IMR-90 (cell line): ENCODE data around the gene TMEM247. TPM values are rescaled to one million over a fixed set of nuclear protein-coding genes. Genes with fewer than 3 reads are reported as not detected.

Experiments used
- ATAC-seq: fragments of 200-7000 bp; cut with Tn5 transposase; 2 replicates; pipeline ENCODE4 v1.9.1; 2020; ENCODE audit warnings: low read depth, mild to moderate bottlenecking, moderate library complexity
- BruUV-seq: library from RNA; stranded (reverse); fragments of 400-500 nt; replicated peaks from 2 replicates; lab custom pipeline; 2021; lab: Mats Ljungman, UMichigan
- CTCF ChIA-PET: fragments of 300-600 bp; formaldehyde crosslinking; extraction: SDS; loops from one replicate; lab custom pipeline; 2021; ENCODE audit warnings: antibody characterized with exemption; lab: Yijun Ruan, JAX
- POLR2A ChIA-PET: fragments of 300-600 bp; sonication (Branson Sonifier 250); formaldehyde crosslinking; loops from one replicate; lab custom pipeline; 2022; ENCODE audit warnings: antibody characterized with exemption; ENCODE audit not compliant: unreplicated experiment; lab: Charles Lee
- DNase-seq: peaks from one replicate; pipeline ENCODE4 v3.0.0; 2013
- H2AFZ ChIP-seq: replicated peaks from 2 replicates; pipeline ENCODE3; 2013; ENCODE audit warnings: low read length, mild to moderate bottlenecking; ENCODE audit not compliant: poor library complexity
- H2AK5ac ChIP-seq: 2 replicates; pipeline ENCODE4 v1.6.1; 2013; ENCODE audit warnings: low read depth, low read length, inconsistent platforms
- H2AK9ac ChIP-seq: replicated peaks from 2 replicates; pipeline ENCODE3; 2013; ENCODE audit warnings: mild to moderate bottlenecking, low read depth, low read length, moderate library complexity; ENCODE audit not compliant: poor library complexity
- H2BK120ac ChIP-seq: 2 replicates; pipeline ENCODE4 v1.6.1; 2013; ENCODE audit warnings: low read depth, low read length, inconsistent platforms
- H2BK15ac ChIP-seq: 3 replicates; pipeline ENCODE4 v1.6.1; 2013; ENCODE audit warnings: low read depth, low read length, inconsistent platforms
- H2BK20ac ChIP-seq: 2 replicates; pipeline ENCODE4 v1.6.1; 2013; ENCODE audit warnings: low read depth, mild to moderate bottlenecking, inconsistent platforms, low read length, moderate library complexity
- H2BK5ac ChIP-seq: 2 replicates; pipeline ENCODE4 v1.6.1; 2013; ENCODE audit warnings: mild to moderate bottlenecking, low read depth, low read length, inconsistent platforms; ENCODE audit not compliant: poor library complexity, severe bottlenecking
- H3K14ac ChIP-seq: replicated peaks from 2 replicates; pipeline ENCODE4 v1.6.1; 2013; ENCODE audit warnings: low read depth, low read length, inconsistent platforms
- H3K18ac ChIP-seq: 2 replicates; pipeline ENCODE4 v1.6.1; 2013; ENCODE audit warnings: low read depth, low read length, control low read depth
- H3K23ac ChIP-seq: 2 replicates; pipeline ENCODE4 v1.6.1; 2013; ENCODE audit warnings: low read depth, low read length, inconsistent platforms
- H3K27ac ChIP-seq: 2 replicates; pipeline ENCODE4 v1.5.1; 2013; ENCODE audit warnings: mild to moderate bottlenecking, control low read depth, low read length; ENCODE audit not compliant: insufficient read depth
- H3K27me3 ChIP-seq: 2 replicates; pipeline ENCODE4 v1.6.1; 2013; ENCODE audit warnings: low read length; ENCODE audit not compliant: control insufficient read depth, insufficient read depth
- H3K36me3 ChIP-seq: 2 replicates; pipeline ENCODE4 v1.6.1; 2013; ENCODE audit warnings: low read length, mixed read lengths; ENCODE audit not compliant: control insufficient read depth, insufficient read depth
- H3K4ac ChIP-seq: 2 replicates; pipeline ENCODE4 v1.6.1; 2013; ENCODE audit warnings: low read depth, low read length, inconsistent platforms
- H3K4me1 ChIP-seq: 2 replicates; pipeline ENCODE4 v1.6.1; 2013; ENCODE audit warnings: low read length, mixed read lengths; ENCODE audit not compliant: control insufficient read depth, insufficient read depth
- H3K4me2 ChIP-seq: 2 replicates; pipeline ENCODE4 v1.6.1; 2013; ENCODE audit warnings: low read depth, mild to moderate bottlenecking, control low read depth, low read length, moderate library complexity
- H3K4me3 ChIP-seq: 2 replicates; pipeline ENCODE4 v1.5.1; 2013; ENCODE audit warnings: low read depth, mild to moderate bottlenecking, control low read depth, low read length, moderate library complexity; ENCODE audit not compliant: insufficient read depth
- H3K56ac ChIP-seq: 2 replicates; pipeline ENCODE4 v1.6.1; 2013; ENCODE audit warnings: low read length, inconsistent platforms; ENCODE audit not compliant: insufficient read depth; ENCODE audit errors: extremely low read depth
- H3K79me1 ChIP-seq, 2 experiments: 2 replicates each; pipeline ENCODE4 v1.6.1; 2013; ENCODE audit warnings: low read length in 2 of 2, inconsistent platforms in 1 of 2, low read depth in 1 of 2
- H3K9ac ChIP-seq: 2 replicates; pipeline ENCODE4 v1.6.1; 2013; ENCODE audit warnings: low read depth, low read length, control low read depth
- H3K9me1 ChIP-seq: 2 replicates; pipeline ENCODE4 v1.6.1; 2013; ENCODE audit warnings: low read length, inconsistent platforms; ENCODE audit not compliant: insufficient read depth
- H3K9me3 ChIP-seq: 2 replicates; pipeline ENCODE4 v1.6.1; 2013; ENCODE audit warnings: low read length; ENCODE audit not compliant: control insufficient read depth, insufficient read depth
- H4K20me1 ChIP-seq: 2 replicates; pipeline ENCODE4 v1.6.1; 2013; ENCODE audit warnings: low read length, inconsistent platforms; ENCODE audit not compliant: insufficient read depth
- H4K5ac ChIP-seq: 2 replicates; pipeline ENCODE4 v1.6.1; 2013; ENCODE audit warnings: mild to moderate bottlenecking, low read depth, low read length, control low read depth
- H4K8ac ChIP-seq, 2 experiments: 2 replicates each; pipeline ENCODE4 v1.6.1; 2013; ENCODE audit warnings: low read depth in 2 of 2, low read length in 2 of 2, control low read depth in 1 of 2, inconsistent platforms in 1 of 2
- H4K91ac ChIP-seq: 2 replicates; pipeline ENCODE4 v1.6.1; 2013; ENCODE audit warnings: low read depth, low read length, inconsistent platforms; ENCODE audit not compliant: insufficient read depth
- BHLHE40 ChIP-seq: fragments of 150-350 bp; IDR thresholded peaks from 2 replicates; pipeline ENCODE4 v1.6.1; 2016; ENCODE audit warnings: mild to moderate bottlenecking, low read depth, low read length
- CEBPB ChIP-seq: IDR thresholded peaks from 2 replicates; pipeline ENCODE4 v1.6.1; 2012; ENCODE audit warnings: low read depth, low read length, improper control_type of control experiment
- CHD1 ChIP-seq: IDR thresholded peaks from 2 replicates; pipeline ENCODE4 v1.6.1; 2012; ENCODE audit warnings: low read depth, low read length, improper control_type of control experiment
- CTCF ChIP-seq: conservative IDR thresholded peaks from 2 replicates; pipeline ENCODE4 v1.5.1; 2012; ENCODE audit warnings: mild to moderate bottlenecking, low read depth, low read length, improper control_type of control experiment
- ELK1 ChIP-seq: fragments of 150-350 bp; IDR thresholded peaks from 2 replicates; pipeline ENCODE4 v1.6.1; 2016; ENCODE audit warnings: low read depth, mild to moderate bottlenecking, low read length, moderate library complexity, borderline replicate concordance
- FOS ChIP-seq: fragments of 150-350 bp; IDR thresholded peaks from 2 replicates; pipeline ENCODE4 v1.6.1; 2016; ENCODE audit warnings: low read depth, low read length
- MAFK ChIP-seq: IDR thresholded peaks from 2 replicates; pipeline ENCODE4 v1.6.1; 2012; ENCODE audit warnings: low read depth, low read length, improper control_type of control experiment
- MAZ ChIP-seq: IDR thresholded peaks from 2 replicates; pipeline ENCODE4 v1.6.1; 2012; ENCODE audit warnings: low read depth, mild to moderate bottlenecking, low read length, improper control_type of control experiment, moderate library complexity, borderline replicate concordance
- MXI1 ChIP-seq: IDR thresholded peaks from 2 replicates; pipeline ENCODE4 v1.6.1; 2012; ENCODE audit warnings: low read depth, mild to moderate bottlenecking, low read length, moderate library complexity, borderline replicate concordance
- NFE2L2 ChIP-seq: fragments of 150-350 bp; IDR thresholded peaks from 2 replicates; pipeline ENCODE4 v1.6.1; 2016; ENCODE audit warnings: low read depth, mild to moderate bottlenecking, low read length
- POLR2A ChIP-seq: IDR thresholded peaks from 2 replicates; pipeline ENCODE4 v1.6.1; 2012; ENCODE audit warnings: mild to moderate bottlenecking, low read depth, low read length
- RAD21 ChIP-seq: IDR thresholded peaks from 2 replicates; pipeline ENCODE4 v1.6.1; 2012; ENCODE audit warnings: low read length, improper control_type of control experiment
- RCOR1 ChIP-seq: IDR thresholded peaks from 2 replicates; pipeline ENCODE4 v1.6.1; 2012; ENCODE audit warnings: mild to moderate bottlenecking, low read length, improper control_type of control experiment; ENCODE audit not compliant: insufficient replicate concordance
- RFX5 ChIP-seq: IDR thresholded peaks from 2 replicates; pipeline ENCODE4 v1.8.0; 2012; ENCODE audit warnings: low read depth, mild to moderate bottlenecking, low read length, moderate library complexity
- SMC3 ChIP-seq: fragments of 150-350 bp; IDR thresholded peaks from 2 replicates; pipeline ENCODE4 v1.6.1; 2016; ENCODE audit warnings: low read depth, mild to moderate bottlenecking, antibody characterized with exemption, low read length, moderate library complexity
- USF2 ChIP-seq: fragments of 150-350 bp; IDR thresholded peaks from 2 replicates; pipeline ENCODE4 v1.6.1; 2017; ENCODE audit warnings: mild to moderate bottlenecking, antibody characterized with exemption, low read length, low read depth
- WGBS, 2 experiments: methylation state at CpG; one replicate each; pipeline versions ENCODE4 v1.1.5 to v1.1.7; 2013; ENCODE audit warnings: missing lambda C conversion rate in 2 of 2; ENCODE audit not compliant: insufficient read length in 1 of 2; ENCODE audit errors: extremely low coverage in 2 of 2; 5-methylcytosine and 5-hydroxymethylcytosine counted together
- dilution Hi-C: fragments of 300-500 bp; cut with HindIII; formaldehyde crosslinking; loops from one replicate; pipeline ENCODE4 v1.14.3; 2018; ENCODE audit warnings: low sequenced_read_pairs; ENCODE audit not compliant: unreplicated experiment
- in situ Hi-C: fragments of 300-500 bp; cut with MboI; formaldehyde crosslinking; loops from 3 replicates; pipeline ENCODE4 v1.14.3; 2019; ENCODE audit warnings: low sequenced_read_pairs, inconsistent platforms, mixed read lengths
- intact Hi-C: fragments of 100-400 bp; cut with micrococcal nuclease; formaldehyde crosslinking; loops from 2 replicates; pipeline ENCODE4 v1.10.0; 2022
- polyA plus RNA-seq, 3 experiments: library from polyadenylated mRNA; depleted of rRNA; stranded (reverse); fragments of >200 nt; gene quantifications; 2 replicates each; pipeline ENCODE4 v1.2.3, GENCODE V29; 2012; ENCODE audit warnings: low replicate concordance in 1 of 3
- total RNA-seq: library from RNA; depleted of rRNA; stranded (reverse); fragments of >200 nt; gene quantifications from 2 replicates; pipeline ENCODE4 v1.2.3, GENCODE V29; 2012

The TMEM247 gene
- total and polyA plus RNA-seq, 2 of the 4 experiments (the other 2 are of a cell fraction) = not detected

- in situ Hi-C loops = no loop called here
- intact Hi-C loops = no loop called here
- no peak overlapping the region for H2AK5ac ChIP-seq
These were observed 30.4 kb downstream of the TMEM247 start for GRCh38 chr2:46509804-46510203.

More at GRCh38 chr2:46509804-46510203, 30.4 kb downstream of the TMEM247 start:
- 100% methylated on average over 1 of the region's 3 CpGs; no CpG with 5 or more reads in 1 of the 2 experiments for WGBS, 2 experiments
- Histone ChIP-seq H2BK20ac (no peak overlapping the region), H3K4me2 (no peak overlapping the region), H3K27me3 (no peaks in the 10 kb centered on the region; the same call in 1 of the 2 replicates), H3K23ac (no peak overlapping the region), H3K36me3 (no peaks in the 10 kb centered on the region), H3K9me3 (no peaks in the 10 kb centered on the region), H3K18ac (no peak overlapping the region), H4K5ac (no peak overlapping the region), H2BK5ac (no peak overlapping the region), H3K4me3 (no peak overlapping the region), H3K79me1 (no peaks in the 10 kb centered on the region), H4K20me1 (no peaks in the 10 kb centered on the region), H2AK9ac (no peak overlapping the region), H3K9ac (no peak overlapping the region), H3K9me1 (no peaks in the 10 kb centered on the region; the same call in 1 of the 2 replicates), H3K56ac (no peak overlapping the region), H2BK15ac (no peak overlapping the region), H4K91ac (no peak overlapping the region), H2BK120ac (no peak overlapping the region), H3K4ac (no peak overlapping the region), H3K27ac (no peak overlapping the region), H3K14ac (no peak overlapping the region), H2AFZ (no peak overlapping the region), H3K4me1 (no peaks in the 10 kb centered on the region), H4K8ac (no peak overlapping the region)
- ChIA-PET CTCF (no interaction called here), POLR2A (no interaction called here)
- no TSS peak for BruUV-seq
- TF ChIP-seq NFE2L2 = no peak
- no peak for TF ChIP-seq POLR2A
- TF ChIP-seq CHD1 = no peak
- no peak for TF ChIP-seq MAFK
- TF ChIP-seq BHLHE40 = no peak
- no peak for TF ChIP-seq CEBPB
- TF ChIP-seq MXI1 = no peak
- no peak for TF ChIP-seq CTCF
- no peak for TF ChIP-seq RCOR1
- TF ChIP-seq RAD21 = no peak
- TF ChIP-seq FOS = no peak
- no peak for TF ChIP-seq SMC3
- no peak for TF ChIP-seq USF2
- no peak for TF ChIP-seq RFX5
- TF ChIP-seq ELK1 = no peak
- TF ChIP-seq MAZ = no peak
- DNase-seq = no peak
- dilution Hi-C loops = no loop called here
- no peak for ATAC-seq
